Fibroblast of skin of left biceps (primary cell): Measurements from ENCODE around the gene PSMG3.

Source experiments
- DNase-seq, 2 experiments: peaks; one replicate each; pipeline ENCODE4 v3.0.0-alpha.2; 2013; ENCODE audit warnings: low read depth in 2 of 2

The PSMG3 gene, protein sequence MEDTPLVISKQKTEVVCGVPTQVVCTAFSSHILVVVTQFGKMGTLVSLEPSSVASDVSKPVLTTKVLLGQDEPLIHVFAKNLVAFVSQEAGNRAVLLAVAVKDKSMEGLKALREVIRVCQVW

DNA sequence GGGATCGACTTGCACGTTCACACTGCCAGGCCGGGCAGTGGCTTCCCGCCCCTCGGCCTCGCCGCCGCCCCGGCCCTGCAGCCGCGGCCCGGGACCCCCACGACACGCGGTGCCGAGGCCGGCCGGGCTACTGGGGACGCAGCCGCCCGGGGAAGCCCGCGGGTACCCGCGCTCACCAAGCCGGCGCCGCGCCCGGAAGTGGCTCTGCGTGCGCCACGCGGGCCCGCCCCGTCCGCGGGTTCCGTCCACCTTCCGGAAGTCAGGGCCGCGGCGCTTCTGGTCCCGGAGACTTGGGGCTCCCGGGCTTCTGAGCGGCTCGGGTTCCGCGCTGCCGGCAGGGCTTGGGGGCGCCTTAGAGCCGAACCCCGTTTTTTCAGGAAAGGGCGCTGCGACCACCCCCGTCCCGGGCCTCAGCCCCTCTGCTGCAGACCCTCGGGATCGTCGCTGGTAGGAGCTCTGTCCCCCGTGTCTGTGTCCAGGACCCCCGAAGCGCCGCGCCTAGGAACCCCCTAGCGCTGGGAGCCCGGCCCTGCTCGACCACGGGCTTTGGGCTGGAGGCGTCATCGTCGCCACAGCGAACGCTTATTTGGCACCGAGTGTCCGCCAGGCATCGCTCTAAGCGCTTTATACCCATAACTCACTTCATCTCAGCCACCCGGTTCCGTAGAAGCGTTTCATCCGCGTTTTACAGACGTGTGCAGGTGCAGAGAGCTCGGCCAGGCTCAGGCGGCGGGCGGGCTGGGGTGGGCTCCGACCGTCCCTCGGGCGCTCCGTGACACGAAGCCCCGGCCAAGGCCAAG, at the start of gene PSMG3:
PSMG3 (minus strand) TSS at position 200 of the 800 bp plus-strand sequence. CDS start 693 bp downstream, outside the sequence.
- peak; percentile 64 to 73 for DNase-seq

DNA sequence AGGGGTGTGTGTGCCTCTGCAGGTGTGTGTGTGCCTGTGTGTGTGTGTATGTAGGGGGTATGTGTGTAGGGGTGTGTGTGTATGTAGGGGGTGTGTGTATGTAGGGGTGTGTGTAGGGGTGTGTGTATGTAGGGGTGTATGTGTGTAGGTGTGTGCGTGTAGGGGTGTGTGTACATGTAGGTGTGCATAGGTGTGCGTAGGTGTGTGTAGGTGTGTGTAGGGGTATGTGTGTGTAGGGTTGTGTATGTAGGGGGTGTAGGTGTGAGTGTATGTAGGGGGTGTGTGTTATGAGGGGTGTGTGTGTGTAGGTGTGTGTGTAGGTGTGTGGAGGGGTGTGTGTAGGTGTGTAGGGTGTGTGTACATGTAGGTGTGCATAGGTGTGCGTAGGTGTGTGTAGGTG, 48.6 kb upstream of the PSMG3 start:
- DNase-seq: no peak

DNA sequence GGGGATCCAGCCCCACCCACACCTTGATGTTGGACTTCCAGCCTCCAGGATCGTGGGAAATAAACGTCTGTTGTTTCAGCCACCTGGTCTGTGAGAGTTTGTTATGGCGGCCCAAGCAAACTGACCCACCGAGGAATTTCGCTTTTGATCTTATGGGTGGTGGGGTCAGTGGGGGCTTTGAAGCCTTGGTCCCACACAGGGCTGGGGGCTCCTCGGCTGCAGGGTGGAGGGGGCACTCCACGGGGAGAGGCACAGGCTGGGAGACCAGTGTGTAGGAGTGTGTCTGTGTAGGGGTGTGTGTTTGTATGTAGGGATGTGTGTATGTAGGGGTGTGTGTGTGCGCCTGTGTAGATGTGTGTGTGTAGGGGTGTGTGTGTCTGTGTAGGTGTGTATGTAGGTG, 48.1 kb upstream of the PSMG3 start:
- no peak for DNase-seq

DNA sequence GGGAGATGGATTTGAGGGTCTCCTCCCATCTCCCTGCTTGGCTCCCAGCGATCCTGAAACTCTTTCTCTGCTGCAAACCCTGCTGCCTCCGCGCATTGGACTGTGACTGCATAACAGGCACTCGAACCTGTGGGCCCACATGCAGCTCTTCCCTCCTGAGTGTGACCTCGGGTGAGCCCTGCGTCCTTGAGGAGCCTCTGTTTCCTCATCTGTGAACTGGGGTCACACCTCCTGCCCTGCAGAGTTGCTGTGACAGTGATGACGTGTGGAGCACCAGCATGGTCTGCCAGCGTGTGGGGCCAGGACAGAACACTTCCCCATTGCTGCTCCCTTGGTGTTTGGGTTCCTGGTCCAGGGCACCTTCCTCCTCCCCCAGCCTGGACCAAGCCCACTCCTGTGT, 46.9 kb upstream of the PSMG3 start:
- DNase-seq: no peak

DNA sequence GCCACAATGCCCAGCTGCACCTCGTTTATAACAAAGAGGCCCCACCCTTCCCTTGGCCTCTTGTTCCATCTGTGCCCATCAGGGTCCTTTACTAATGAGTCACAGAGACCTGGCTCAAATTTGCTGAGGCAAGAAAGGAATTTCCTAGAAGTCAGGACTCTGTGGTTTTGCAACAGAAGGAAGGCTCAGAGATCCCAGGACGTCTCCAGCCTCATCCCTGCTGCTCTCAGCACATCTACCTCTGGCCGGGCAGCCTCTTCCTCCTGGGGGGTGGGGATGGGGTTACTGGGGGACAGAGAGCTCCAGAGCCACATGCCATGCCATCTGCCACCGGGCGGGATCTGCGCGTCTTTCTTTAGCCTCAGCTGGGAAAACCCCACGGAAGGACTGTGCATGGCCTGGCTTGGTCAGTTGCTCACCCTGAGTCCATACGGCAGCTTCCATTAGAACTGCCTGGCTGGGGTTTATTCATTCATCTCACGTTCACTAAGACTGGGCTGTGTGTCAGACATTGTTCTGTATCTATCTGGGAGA, 41.9 kb upstream of the PSMG3 start:
- peak; percentile 18 to 20 for DNase-seq

DNA sequence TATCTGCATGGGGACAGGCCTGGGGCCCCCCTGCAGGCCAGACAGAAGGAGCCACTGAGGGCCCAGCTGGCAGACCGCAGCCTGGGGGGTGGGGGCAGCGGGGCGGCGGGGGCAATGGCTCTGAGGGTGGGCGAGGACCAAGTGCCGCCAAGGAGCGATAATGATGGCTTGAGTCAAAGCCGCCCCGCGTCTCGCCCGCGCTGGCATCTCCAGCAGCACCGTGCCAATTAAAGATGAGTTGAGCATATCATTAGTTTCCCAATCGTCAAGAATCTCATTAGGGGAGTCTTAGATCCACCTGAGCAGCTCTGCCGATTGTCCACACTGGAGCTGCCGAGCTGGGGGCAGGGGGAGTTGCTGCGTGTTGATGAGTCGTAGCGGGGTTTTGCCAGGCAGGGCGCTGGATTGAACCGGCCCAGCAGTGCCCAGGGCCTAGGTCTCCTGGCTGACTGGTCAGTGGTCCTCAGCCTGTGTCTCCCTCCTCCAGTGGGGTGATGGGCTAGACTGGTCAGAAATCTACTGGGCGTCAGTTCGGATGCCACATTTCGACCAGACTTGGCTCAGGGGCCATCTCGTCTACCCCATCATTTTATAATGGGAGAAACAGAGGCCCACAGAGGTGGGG, 41.0 kb upstream of the PSMG3 start:
- DNase-seq: no peak

DNA sequence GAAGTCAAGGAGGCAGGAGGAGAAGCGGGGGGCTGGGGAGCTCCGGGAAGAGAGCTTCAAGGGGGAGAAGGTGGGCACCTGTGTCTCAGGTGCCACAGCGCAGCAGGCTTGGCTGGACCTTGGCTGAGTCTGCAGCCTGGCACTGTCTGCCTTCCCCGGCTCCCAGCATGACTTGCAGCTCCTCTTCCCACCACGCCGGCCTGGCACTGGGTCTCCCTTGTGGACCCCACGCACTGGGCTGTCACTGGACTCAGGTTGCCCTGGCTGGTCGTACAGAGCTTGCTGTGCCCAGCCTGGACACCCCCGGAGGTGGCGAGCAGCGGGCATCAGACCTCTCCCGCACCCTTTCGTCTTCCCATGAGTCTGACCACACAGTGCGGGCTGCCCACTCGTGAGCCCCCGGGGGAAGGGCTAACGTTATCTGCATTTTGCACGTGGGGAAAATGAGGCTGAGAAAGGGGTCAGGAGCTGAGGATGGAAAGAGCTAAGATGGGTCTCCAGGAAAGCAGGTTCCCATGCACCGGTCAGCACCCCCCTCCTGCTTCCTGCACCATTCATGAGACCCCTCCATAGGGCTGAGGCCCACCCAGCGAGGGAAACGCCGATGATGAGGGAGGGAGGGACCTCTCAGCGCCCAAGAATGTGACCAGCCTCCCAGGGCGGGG, 40.3 kb upstream of the PSMG3 start:
- DNase-seq: no peak

DNA sequence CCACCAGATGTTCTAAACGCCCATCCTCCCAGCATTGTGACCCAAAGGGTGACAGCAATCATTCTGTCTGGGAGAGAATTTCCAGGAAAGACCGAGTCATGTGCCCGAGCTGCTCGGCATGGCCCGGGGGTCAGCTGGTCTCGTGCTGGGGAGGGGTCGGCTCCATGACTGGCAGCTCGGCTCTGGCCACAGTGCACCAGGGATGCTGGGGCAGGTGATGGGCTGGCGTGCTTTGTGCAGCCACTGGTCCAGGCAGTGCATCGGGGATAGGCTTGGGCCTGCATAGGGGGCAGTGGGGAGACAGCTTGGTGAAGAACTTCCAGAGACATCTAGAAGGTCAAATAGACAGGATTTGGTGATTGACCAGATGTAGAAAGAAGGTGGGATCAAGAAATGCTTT, 39.2 kb upstream of the PSMG3 start:
- no peak for DNase-seq

DNA sequence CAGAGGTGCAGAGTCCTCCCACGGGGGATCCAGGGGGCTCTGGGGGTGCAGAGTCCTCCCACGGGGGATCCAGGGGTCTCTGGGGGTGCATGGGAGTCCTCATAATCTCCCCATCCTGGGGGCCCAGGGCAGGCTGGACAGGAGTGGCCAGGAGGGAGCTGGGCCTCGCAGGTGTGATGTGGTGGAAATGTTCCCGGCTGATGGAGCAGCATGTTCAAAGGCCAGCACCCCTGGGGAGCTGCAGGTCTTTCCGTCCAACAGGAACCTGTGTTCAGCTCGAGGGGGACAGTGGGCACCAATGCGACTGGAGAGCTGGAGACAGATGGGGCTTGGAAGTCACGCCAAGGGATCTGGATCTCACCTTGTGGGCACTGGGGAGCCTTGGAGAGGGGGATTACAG, 38.5 kb upstream of the PSMG3 start:
- DNase-seq: no peak

DNA sequence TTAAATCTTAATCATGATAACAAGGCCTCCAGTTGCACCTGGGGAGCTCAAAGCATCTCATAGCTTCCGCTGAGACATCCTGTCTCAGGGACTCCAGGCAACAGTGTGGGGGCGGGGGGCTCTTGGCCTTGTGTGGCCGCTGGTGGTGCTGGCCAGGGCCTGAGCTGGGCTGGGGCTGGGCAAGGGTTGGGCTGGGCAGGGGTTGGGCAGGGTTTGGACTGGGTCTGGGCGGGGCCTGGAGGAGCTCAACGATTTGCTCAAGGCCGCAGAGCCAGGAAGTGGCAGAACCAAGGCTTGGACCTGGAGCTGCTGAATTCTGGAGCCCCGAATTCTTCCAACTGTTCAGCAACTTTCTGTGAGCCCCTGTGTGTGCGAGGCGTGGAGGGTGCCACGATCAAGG, 37.9 kb upstream of the PSMG3 start:
- DNase-seq: no peak

DNA sequence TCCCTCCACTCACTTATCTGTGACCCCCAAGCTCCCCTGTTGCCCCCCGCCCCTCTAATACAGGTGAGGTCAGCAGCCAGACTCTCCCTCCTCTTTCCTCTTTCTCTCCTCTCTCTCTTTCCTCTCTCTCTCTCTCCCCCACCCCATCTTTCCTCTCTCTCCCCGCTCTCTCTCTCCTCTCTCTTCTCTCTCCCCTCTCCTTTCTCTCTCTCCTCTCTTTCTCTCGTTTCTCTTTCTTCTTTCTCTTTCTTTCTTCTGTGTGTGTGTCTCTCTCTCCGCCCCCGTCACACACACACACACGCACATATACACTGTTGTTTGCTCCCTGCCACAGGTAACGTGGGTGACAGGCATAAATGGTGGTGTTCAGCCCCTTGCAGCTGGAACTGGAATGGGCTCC, 37.2 kb upstream of the PSMG3 start:
- DNase-seq: no peak

DNA sequence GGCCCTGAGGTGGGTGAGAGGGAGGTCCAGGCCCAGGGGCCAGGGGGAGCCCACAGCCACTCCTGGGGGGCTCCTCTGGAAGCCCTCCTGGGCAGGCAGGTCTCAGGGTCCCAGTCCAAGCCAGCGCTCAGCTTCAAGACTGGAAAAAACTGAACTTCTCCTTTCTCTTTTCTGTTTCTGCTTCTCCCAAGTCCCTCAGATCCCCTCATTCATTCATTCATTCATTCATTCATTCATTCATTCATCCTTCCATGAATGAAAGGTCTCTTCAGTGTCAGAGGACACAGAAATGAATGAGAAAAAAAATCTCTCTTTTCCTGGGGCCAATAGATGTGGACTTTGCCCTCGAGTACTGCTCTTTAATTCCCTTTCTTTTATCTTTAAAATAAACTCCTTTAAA, 34.6 kb upstream of the PSMG3 start:
- DNase-seq: no peak

DNA sequence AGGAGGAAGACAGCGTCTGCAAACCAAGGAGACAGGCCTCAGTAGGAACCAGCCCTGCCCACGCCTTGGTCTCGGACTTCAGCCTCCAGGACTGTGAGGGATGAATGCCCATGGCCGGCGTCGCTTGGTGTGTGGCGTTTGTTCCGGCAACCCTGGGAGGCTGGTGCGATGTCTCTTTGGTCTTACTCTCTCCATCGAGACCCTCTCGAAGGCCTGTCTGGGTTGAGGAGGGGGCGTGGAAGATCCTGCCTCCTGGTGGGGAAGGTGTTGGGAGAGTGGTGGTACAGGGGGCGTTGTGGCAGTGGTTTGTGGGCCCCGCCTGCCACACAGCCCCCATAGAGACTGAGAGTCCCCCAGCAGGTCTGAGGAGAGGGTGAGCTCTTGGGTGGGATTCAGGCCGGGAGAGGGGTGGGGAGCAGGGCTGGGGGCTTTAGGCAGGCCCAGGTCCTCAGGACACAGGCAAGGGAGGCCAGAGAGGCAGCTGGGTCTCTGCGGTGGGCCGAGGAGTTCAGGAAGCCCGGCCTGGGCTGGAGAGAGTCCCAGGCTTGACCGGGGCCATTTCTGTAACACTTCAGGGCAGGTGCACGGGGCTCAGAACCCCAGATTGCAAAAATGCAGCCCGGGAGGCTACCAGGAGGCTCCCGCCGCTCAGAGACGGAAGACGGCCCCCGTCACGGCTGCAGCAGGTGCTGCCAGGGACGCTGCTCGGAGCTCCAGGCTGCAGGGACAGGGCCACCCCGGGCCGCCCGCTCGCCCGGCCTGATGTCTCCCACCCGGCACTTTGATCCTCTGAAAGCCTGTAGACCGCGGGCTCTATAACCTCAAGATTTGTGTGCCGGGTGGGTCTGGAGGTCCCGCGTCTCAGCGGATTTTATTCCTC, 33.8 kb upstream of the PSMG3 start:
- no peak for DNase-seq

DNA sequence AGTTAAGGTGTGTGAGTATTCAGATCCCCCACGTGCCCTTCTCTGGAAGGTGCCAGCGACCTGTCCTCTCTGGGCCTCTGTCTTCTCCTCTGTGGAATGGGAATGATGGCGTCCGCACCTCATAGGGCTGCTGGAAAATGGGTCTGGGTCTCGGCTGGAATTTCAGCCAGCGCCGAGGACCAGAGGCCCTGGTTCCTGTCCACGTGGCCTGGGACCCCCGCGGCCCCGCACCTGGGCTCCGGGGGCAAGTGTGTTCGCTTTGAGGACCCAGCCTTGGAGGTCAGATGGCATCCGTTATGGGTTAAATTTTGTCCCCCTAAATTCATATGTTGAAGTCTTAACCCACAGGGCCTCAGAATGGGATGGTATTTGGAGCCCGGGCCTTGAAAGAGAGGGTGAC, 32.6 kb upstream of the PSMG3 start:
- no peak for DNase-seq

DNA sequence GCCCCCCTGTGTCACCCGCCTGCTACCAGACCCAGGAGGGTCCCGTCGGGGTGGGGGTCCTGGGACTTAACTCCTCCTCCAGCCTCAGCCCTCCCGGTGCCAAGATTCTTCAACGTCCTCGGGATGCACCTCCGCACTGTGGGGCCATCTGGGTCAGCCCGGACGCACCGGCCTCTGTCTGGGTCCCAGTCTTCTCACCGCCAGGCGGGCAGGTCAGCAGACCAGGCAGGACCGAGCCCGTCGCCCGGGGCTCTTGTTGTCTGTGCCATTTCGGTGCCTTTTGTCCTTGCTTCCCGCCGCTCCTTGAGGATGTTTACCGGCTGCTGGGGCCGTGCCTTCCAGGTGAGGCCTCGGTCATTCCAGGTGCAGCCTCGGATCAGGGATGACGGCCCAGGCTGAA, 32.1 kb upstream of the PSMG3 start:
- no peak for DNase-seq

DNA sequence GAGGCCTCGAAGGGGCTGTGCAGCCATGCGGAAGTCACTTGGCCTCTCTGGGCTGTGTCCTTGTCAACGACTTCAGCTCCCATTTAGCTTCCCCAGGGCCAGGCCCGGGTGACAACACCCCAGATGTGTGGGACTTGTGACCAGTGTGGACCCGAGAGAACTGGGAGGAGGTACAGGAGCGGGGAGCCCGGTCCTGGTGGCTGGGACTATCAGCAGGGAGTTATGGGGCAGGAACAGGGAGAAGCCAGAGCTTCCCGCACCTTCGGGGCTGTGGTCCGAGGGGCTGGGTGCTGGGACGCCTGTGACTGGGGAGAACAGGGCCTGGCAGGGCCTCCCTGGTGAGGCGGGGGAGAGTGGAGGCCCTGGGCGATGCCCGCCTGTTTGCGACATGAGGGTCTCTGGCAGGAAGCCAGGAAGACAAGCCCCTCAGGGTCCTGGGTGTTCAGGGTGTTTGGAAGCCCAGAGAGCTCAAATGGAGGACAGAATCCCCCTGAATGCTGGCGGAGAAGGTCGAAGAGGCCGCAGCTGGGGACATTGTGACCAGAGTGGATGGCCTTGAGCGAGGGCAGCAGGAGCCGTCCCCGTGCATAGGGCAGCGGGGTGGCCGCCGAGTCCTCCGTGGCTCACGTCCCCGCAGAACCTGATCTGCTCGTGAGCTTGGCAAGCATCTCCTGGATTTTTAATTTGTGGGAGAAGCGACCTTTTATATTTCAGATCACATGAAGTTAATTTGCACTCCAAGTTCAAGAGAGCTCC, 30.0 kb upstream of the PSMG3 start:
- DNase-seq: no peak

DNA sequence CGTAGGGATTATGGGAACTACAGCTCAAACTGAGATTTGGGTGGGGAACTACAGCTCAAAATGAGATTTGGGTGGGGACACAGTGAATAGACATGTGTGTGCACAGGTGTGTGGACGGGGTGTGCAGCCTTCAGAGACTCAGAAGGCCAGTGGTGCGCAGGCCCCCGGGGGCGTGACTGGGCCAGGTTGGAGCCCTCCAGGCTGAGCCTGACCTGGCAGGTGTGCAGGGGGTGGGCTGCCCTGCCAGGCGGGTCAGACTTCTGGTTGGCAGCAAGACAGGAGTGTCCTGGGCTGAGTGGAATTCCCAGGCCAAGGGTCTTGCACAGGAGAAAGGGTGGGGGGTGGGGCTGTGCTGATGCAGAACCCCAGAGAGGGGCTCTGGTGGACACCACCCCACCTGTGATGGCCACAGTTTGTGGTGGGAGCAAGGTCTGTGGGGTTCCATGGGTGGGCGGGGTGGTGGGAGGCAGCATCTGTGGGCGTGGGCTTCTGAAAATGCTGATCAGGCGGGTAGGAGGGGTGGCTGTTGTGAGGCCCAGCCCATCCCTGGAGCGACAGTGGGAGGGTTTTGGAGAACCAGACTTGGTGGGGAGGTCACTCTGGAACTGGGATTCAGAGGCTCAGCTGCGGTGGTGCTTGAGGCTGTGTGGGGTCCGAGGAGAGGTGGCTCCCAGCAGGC, 29.3 kb upstream of the PSMG3 start:
- no peak for DNase-seq

DNA sequence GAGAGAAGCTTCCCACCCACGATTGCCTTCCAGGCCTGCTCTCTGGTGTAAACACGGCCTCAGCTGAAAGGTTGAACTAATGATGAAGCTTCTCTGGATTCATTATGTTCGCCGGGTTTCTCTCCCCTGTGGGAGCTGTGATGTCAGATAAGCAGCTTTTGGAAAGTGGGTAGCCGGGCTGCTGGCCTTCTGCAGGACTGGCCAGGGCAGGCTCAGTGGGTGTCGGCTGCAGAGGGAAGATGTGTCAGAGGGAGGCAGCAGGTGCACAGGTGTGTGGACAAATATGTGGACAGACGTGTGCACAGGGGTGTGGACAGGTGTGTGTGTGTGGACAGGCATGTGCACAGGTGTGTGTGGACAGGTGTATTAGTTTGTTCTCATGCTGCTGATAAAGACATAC, 28.5 kb upstream of the PSMG3 start:
- no peak for DNase-seq

DNA sequence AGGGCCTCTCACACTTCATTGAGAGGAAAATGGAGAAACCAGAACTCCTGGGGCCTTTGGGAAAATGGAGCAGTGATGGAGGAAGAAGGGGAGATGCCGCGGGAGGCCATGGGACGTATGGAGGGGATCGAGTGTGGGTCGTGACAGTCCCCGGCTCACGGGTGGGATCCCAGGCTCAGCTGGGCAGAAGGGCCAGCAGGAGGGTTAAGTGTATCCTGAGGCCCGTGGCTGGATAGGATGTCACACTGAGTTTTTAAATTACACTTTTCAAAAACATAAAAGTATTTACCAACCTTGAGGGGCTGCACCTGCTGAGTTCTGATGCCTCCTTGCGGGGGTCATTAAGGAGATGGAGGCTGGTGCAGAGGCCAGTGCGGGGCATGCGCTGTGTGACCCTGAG, 28.0 kb upstream of the PSMG3 start:
- DNase-seq: no peak

DNA sequence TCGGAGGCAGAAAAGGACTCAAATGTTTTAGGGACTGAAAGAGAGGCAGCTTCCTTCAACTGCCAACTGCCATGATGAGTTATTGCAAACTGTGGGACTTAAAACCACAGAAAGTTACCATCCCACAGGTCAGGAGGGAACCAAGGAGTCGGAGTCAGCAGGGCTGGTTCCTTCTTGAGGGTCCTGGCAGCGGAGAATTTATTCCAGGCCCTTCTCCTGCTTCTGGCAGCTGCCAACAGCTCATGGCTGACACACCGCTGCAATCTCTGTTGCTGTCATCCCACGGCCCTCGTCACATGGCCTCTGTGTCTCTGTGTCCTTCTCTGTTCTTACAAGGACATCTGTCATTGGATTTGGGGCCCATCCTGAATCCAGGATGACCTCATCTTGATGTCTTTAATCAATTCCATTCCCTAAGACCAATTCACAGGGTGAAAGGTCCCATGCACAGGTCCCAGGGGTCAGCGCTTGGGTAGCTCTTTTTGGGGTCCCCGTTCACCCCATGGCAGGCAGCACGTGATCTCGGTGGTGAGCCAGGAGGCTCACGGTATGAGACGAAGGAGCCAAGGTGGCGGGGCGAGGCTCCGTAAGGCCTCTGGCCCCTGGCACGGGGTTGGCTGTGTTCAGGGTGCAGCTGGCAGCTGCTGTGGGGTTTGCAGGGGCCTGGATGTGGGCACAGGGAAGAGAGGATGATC, 27.4 kb upstream of the PSMG3 start:
- no peak for DNase-seq
